Measurements from ENCODE around the gene ALDH3A2.

- no peak for TF ChIP-seq CTCF (IDR thresholded peaks at IDR 0.05; ENCODE audit: poor library complexity)
- TF ChIP-seq EZH2 (IDR thresholded peaks at IDR 0.05; ENCODE audit: borderline replicate concordance) = no peak
- TF ChIP-seq EZH2phosphoT487 (IDR thresholded peaks at IDR 0.05; ENCODE audit: low read depth, severe bottlenecking, unreplicated experiment) = no peak
Observed at GRCh38 chr17:19610879-19611278, 37.7 kb upstream of the ALDH3A2 start.

Measured in hepatocyte (in vitro differentiated cells).